ENCODE data around the gene PPP1R9A.

DNA sequence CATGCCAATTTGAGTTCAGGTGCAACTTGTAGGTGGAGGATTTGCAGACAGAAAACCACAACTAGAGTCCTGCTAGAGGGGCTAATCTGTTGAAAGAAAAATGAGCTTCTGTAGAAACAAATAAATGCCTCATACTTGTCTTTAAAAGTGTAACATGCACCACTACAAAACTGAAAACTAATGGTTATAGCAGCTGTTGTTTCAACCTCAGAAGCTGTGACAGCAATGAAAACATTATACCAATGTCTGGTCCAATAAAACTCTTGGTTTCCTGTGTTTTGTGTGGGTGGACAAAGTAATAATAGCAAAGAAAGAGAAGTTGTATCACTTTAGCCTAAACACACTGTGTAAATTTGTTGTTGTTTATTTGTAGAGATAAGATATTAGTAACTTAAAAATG is 3.4 kb upstream of the PPP1R9A start:
- no peak for TF ChIP-seq CTCF (IDR thresholded peaks at IDR 0.05)
- TF ChIP-seq ZFX (IDR thresholded peaks at IDR 0.05; ENCODE audit: borderline replicate concordance): no peak
